ENCODE data around the gene LMF1. TPM values are rescaled to one million over a fixed set of nuclear protein-coding genes. Genes with fewer than 3 reads are reported as not detected.

LMF1 gene
- total and polyA plus RNA-seq, 2 of the 13 experiments (the other 11 are each of a cell fraction or from before 2014, with no cell fraction given): 6.8 to 8.5 TPM

- TF ChIP-seq ZNF318 (CRISPR knock-in tag; IDR thresholded peaks at IDR 0.05) (no peak), ZNF30 (CRISPR knock-in tag; IDR thresholded peaks at IDR 0.05) (no peak), TGIF2 (CRISPR knock-in tag; IDR thresholded peaks at IDR 0.05) (no peak), ZNF83 (CRISPR knock-in tag; IDR thresholded peaks at IDR 0.05; ENCODE audit: borderline replicate concordance) (no peak), RFX1 (IDR thresholded peaks at IDR 0.05) (no peak), PAWR (CRISPR knock-in tag; IDR thresholded peaks at IDR 0.05; ENCODE audit: borderline replicate concordance) (no peak)
Observed at GRCh38 chr16:931171-931570, 39.6 kb downstream of the LMF1 start (continued).

GRCh38 chr16:930511-930910 lies 40.3 kb downstream of the LMF1 start:
- FAIRE-seq: no peak
- Histone ChIP-seq H3K27me3 (ENCODE audit: control insufficient read depth in 1 of 2, insufficient read depth in 2 of 2, low read length in 2 of 2) (no peaks in the 10 kb centered on the region), H3K4me2 (ENCODE audit: low read depth, low read length) (no peak overlapping the region), H2AFZ (ENCODE audit: low read length) (no peak overlapping the region), H3K79me2 (ENCODE audit: insufficient read depth, low read length) (no peaks in the 10 kb centered on the region), H3K4me1 (ENCODE audit: insufficient read depth, low read length) (no peaks in the 10 kb centered on the region), H3K36me3 (replicated peaks in 1 of 2; ENCODE audit: control insufficient read depth in 1 of 2, insufficient read depth in 2 of 2, low read length in 2 of 2) (no peaks in the 10 kb centered on the region), H3K4me3 (replicated peaks in 1 of 3; ENCODE audit: insufficient read depth in 1 of 3, low read depth in 2 of 3, low read length in 3 of 3) (no peak overlapping the region), H3K9me3 (ENCODE audit: low read length) (no peaks in the 10 kb centered on the region), H4K20me1 (ENCODE audit: insufficient read depth, low read length) (no peaks in the 10 kb centered on the region), H3K27ac (ENCODE audit: extremely low read length, insufficient read depth, low read length) (no peak overlapping the region), H3K9ac (ENCODE audit: insufficient read depth, low read depth, low read length) (no peak overlapping the region)
- in situ Hi-C loops (cut with HindIII; ENCODE audit: extremely low pct_ligation_motif_present, low pct_unique_long_range_greater_than_20kb) (no loop called here), intact Hi-C loops (cut with micrococcal nuclease; ENCODE audit: unreplicated experiment) (no loop called here)
- ATAC-seq: no peak
- no TSS peak for BruUV-seq (replicated peaks)
- ChIA-PET POLR2A (no interaction called here), CTCF (ENCODE audit: low intra/inter-chr PET ratio, low total read pairs) (no interaction called here)
- no peak for DNase-seq (ENCODE audit: low spot score)
- WGBS (ENCODE audit: low lambda C conversion rate): 90% methylated on average over 6 of the region's 17 CpGs
- TF ChIP-seq CC2D1A (CRISPR knock-in tag; IDR thresholded peaks at IDR 0.05) (no peak), ZNF691 (CRISPR knock-in tag; IDR thresholded peaks at IDR 0.05; ENCODE audit: borderline replicate concordance, low read depth) (no peak), ZKSCAN5 (CRISPR knock-in tag; IDR thresholded peaks at IDR 0.05) (no peak), CEBPB (IDR thresholded peaks at IDR 0.05; ENCODE audit: borderline replicate concordance, low read depth, low read length) (no peak), DDIT3 (CRISPR knock-in tag; IDR thresholded peaks at IDR 0.05) (no peak), CHD4 (IDR thresholded peaks at IDR 0.05; ENCODE audit: borderline replicate concordance, low read length) (no peak), ZFAT (CRISPR knock-in tag; conservative IDR thresholded peaks at IDR 0.05) (no peak), ZNF24 (IDR thresholded peaks at IDR 0.05) (no peak), ZNF883 (CRISPR knock-in tag; IDR thresholded peaks at IDR 0.05; ENCODE audit: not compliant biosample characterization) (no peak)

Measured in HepG2 (cell line).